H1 (cell line): ENCODE data around the gene ANKRD65.

Source experiments
- BRCA1 ChIP-seq: IDR thresholded peaks from 2 replicates; pipeline ENCODE4 v1.6.1; 2012; ENCODE audit warnings: low read depth, low read length, improper control_type of control experiment
- EZH2 ChIP-seq: fragments of 200-600 bp; sonication (generic); IDR thresholded peaks from 2 replicates; pipeline ENCODE4 v1.7.1; 2012; ENCODE audit warnings: low read depth, mild to moderate bottlenecking, moderate library complexity, low read length, inconsistent platforms; ENCODE audit not compliant: severe bottlenecking
- KDM1A ChIP-seq: fragments of 200-600, 300-600 bp; sonication (generic); IDR thresholded peaks from 2 replicates; pipeline ENCODE4 v1.7.1; 2016; ENCODE audit warnings: mild to moderate bottlenecking, low read length, borderline replicate concordance
- POLR2AphosphoS5 ChIP-seq: IDR thresholded peaks from 2 replicates; pipeline ENCODE4 v1.6.1; 2011; ENCODE audit warnings: low read depth, low read length
- RAD21 ChIP-seq, 2 experiments: IDR thresholded peaks in 1 of 2; conservative IDR thresholded peaks in 1 of 2; 2 replicates each; pipeline ENCODE4 v1.6.1; 2011; ENCODE audit warnings: low read depth in 2 of 2, low read length in 2 of 2, improper control_type of control experiment in 1 of 2, inconsistent platforms in 1 of 2, mild to moderate bottlenecking in 1 of 2, moderate library complexity in 1 of 2
- RBBP5 ChIP-seq: IDR thresholded peaks from 2 replicates; pipeline ENCODE4 v1.7.1; 2012; ENCODE audit warnings: low read depth, mild to moderate bottlenecking, inconsistent platforms, low read length, moderate library complexity, borderline replicate concordance
- RFX5 ChIP-seq: IDR thresholded peaks from 2 replicates; pipeline ENCODE4 v1.6.1; 2011; ENCODE audit warnings: low read depth, low read length, improper control_type of control experiment, borderline replicate concordance
- YY1 ChIP-seq: IDR thresholded peaks from 2 replicates; pipeline ENCODE4 v1.6.1; 2011; ENCODE audit warnings: low read depth, mild to moderate bottlenecking, low read length
- TF ChIP-seq, protein P1 (sequence below), 3 experiments: IDR thresholded peaks; 1 replicate in 2 of 3; 2 replicates in 1 of 3; pipeline versions ENCODE4 v1.5.1 to v1.6.1; 2011; ENCODE audit warnings: low read length in 3 of 3, mild to moderate bottlenecking in 3 of 3, inconsistent platforms in 2 of 3, low read depth in 1 of 3, moderate library complexity in 1 of 3; ENCODE audit not compliant: insufficient read depth in 1 of 3; ENCODE audit errors: control extremely low read depth in 1 of 3

DNA sequence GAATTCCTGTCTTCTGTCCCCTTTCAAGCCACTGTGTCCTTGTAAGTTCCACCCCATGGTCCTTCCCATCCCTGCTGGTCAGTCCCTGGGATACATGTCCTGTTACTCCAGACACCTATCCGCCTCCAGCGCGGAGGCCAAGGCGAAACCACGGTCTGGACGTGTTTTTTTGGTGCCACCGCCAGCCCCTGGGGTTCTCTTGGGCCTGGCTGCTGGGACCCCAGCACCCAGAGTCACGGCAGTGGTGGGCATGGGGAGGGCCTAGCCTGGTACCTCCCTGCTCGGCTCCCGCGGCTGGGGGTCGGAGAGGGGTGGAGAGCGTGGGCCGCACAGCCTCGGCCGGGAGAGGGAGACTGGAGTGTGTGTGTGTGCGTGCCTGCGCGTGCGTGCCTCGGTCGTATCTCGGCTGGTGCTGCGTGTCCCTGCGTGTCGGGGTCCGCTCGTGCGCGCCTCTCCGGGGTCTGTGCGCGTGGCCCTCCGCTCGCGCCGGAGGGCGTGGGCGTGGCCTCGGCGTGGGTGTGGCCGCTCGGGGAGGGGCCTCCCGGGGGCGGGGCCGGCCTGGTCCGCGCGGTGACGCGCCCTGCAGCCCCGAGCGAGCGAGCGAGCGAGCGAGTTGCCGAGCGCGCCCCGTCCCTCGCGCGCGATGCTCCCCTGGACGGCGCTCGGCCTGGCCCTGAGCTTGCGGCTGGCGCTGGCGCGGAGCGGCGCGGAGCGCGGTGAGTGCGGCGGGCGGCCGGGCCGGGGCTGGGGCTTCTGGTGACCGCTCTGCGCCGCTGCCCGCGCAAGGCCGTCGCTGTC is 14.2 kb upstream of the ANKRD65 start, which contains the start of gene VWA1:
- TF ChIP-seq RAD21 (IDR thresholded peaks at IDR 0.05 in 1 of 2, conservative IDR thresholded peaks at IDR 0.05 in 1 of 2; ENCODE audit: low read depth in 2 of 2, low read length in 2 of 2) (no peak), BRCA1 (no peak), YY1 (no peak), KDM1A (no peak), POLR2AphosphoS5 (no peak), RFX5 (no peak), RBBP5 (no peak; the same call in 1 of the 2 replicates), EZH2 (no peak)
- TF ChIP-seq, protein P1, sequence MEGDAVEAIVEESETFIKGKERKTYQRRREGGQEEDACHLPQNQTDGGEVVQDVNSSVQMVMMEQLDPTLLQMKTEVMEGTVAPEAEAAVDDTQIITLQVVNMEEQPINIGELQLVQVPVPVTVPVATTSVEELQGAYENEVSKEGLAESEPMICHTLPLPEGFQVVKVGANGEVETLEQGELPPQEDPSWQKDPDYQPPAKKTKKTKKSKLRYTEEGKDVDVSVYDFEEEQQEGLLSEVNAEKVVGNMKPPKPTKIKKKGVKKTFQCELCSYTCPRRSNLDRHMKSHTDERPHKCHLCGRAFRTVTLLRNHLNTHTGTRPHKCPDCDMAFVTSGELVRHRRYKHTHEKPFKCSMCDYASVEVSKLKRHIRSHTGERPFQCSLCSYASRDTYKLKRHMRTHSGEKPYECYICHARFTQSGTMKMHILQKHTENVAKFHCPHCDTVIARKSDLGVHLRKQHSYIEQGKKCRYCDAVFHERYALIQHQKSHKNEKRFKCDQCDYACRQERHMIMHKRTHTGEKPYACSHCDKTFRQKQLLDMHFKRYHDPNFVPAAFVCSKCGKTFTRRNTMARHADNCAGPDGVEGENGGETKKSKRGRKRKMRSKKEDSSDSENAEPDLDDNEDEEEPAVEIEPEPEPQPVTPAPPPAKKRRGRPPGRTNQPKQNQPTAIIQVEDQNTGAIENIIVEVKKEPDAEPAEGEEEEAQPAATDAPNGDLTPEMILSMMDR (IDR thresholded peaks at IDR 0.05; ENCODE audit: control extremely low read depth in 1 of 3, insufficient read depth in 1 of 3, low read depth in 1 of 3, low read length in 3 of 3), result no peak
